IPS DF 19.7 (cell line): ENCODE measurements around the gene RUNX2.

Source experiments
- DNase-seq: peaks from one replicate; pipeline ENCODE4 v3.0.0-alpha.2; 2013; ENCODE audit warnings: low read depth, low spot score

Gene RUNX2

DNA sequence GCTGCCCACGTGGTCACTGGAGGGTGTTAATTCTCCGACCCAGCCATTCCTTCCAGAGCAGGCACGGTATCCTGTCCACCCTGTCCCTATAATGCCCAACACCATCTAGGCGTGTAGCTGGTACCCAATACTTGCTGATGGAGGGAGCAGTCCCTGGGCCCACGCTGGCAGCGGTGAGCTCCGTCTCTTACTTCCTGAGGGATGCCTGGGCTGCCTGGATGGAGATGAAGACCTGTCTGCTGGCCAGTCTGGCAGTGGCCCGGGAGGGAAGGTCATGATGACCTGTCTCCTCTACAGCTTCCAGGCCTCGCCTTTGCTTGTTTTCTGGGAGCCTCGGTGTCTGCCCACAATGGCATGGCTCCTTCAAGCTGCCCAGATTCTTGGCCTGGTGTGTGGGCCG is 347.5 kb downstream of the RUNX2 start:
- DNase-seq, result no peak

DNA sequence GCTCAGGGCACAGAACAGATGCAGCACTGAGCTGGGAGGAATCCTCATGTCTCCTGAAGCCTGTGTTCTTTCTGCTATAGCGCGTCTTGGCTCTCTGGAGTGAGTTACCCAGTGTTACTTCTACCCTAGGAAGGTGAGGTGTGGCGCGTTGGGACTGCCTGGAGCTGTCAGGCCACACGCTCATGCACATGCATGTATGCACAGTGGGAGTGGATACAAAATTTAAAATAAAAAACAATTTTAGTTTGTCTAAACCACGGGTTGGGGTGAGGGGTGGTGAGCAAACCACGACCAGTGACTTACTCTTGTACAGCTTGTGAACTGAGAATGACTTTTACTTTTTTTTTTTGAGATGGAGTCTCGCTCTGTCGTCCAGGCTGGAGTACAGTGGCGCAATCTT is 348.2 kb downstream of the RUNX2 start:
- no peak for DNase-seq

DNA sequence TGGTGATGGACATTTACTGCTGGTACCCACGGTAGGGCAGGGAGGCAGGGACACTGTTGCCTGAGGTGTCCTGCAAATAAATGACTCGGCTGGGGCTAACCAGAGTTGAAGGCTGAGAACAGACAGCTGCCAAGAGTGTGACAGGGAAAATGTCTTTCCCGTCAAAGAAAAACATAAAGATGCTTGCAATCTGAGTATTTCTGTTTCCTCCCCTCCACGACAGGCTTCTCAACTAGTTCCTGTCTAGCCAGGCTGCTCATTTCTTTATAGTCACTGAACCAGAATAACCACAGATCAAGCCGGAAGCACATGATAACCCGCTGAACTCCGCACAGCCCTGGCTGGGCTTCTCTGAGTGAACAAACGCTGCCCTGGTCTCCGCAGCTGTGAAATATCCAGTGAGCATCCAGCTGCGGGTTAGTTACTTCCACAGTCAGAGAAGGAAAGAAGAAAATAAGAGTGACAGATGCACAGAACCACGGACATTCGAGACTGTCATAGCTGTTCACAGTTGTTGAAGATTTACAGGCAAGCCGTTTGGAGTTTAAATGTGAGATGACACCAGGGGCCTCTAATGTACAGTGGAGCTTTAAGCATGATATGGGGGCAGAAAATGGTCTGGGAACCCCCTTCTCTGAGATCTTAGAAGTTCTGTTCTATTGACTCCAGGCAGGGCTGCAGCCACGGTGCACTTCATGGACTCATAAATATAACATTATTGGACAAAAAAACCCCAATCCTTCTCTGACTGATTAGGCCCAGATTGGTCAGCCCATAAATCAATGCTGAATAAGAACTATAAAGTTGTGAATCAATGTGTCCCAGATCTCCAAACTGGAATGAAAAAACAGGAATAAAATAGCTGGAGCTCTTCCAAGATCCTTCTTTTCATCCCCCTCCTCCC is 349.5 kb downstream of the RUNX2 start:
- no peak for DNase-seq

DNA sequence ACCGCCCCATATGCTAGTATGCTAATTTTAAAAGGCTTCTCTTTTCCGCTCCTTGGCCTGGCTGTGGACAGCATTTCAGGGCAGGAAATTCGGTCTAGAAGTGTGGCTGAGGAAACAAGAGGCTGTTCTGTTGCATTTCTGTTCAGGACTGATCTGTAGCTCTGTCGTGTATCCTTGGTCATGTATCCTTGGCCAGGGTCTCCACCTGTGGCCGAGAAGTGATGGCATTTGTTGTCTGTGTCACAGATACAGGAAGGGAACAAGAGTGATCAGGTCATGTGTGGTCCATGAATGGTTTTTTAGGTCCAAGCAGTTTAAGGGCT is 350.1 kb downstream of the RUNX2 start:
- DNase-seq, result no peak

GRCh38 chr6:45679163-45679562 is 351.0 kb downstream of the RUNX2 start:
- no peak for DNase-seq

DNA sequence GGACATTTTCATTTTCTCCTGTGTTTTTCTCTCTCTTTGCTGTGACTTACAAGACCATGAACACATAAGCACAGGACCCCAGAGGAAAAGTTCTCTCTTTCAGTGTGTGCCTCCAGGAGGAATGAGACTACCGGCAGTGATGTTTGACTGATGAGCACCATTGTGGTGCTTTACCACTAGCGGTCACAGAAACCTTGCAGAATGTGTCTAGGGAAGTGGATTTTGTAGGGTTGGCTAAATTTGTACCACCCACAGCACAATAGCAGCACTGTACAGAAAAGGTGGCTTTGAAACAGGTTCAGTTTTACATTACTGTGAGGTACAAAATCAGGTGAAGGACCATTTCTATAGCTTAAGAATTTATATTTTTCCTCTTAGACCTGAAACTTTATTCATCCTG is 351.5 kb downstream of the RUNX2 start:
- no peak for DNase-seq

- no peak for DNase-seq
These were observed 353.9 kb downstream of the RUNX2 start for GRCh38 chr6:45681860-45682511.

DNA sequence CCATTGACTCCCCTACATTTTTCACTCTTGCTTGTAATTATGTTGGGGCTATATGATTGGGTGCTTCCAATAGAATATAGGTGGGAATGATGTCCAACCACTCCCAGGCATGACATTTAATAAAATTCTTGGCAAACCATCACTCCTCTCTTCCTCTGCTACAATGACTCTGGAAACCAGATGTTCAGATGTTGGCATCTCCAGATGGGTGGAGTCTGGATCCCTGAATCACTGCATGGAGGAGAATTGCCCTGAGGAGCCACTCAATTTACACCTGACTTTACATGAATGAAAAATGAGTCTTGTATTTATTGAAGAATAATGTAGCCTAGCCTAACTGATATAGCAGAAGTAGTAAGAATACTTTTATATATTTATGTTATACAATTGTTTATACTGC is 356.3 kb downstream of the RUNX2 start:
- DNase-seq, result no peak

GRCh38 chr6:45685076-45685475 is 356.9 kb downstream of the RUNX2 start:
- DNase-seq, result no peak

GRCh38 chr6:45686841-45687569 is 358.9 kb downstream of the RUNX2 start:
- no peak for DNase-seq

- DNase-seq, result no peak
These were observed 359.4 kb downstream of the RUNX2 start for GRCh38 chr6:45687570-45687969.

DNA sequence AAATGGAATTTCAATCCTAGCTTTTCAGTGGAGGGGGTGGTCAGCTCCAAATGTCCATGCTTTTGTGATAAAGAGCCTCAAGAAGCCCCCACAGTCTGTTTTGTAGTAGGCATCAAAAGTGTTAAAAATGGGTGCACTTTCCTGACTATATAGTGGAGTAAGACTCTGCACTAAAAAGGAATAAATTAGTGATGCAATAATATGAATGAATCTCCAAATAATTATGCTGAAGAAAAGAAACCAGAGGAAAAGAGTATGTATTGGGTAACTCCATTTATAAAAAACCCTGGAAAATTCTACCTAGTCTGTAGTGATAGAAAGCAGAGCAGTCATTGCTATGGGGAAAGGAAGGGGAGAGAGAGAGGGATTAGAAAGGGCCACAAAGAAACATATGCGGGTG is 360.1 kb downstream of the RUNX2 start:
- no peak for DNase-seq

GRCh38 chr6:45689926-45690615 is 361.9 kb downstream of the RUNX2 start:
- DNase-seq, result no peak

GRCh38 chr6:45690846-45691245 is 362.7 kb downstream of the RUNX2 start:
- no peak for DNase-seq

DNA sequence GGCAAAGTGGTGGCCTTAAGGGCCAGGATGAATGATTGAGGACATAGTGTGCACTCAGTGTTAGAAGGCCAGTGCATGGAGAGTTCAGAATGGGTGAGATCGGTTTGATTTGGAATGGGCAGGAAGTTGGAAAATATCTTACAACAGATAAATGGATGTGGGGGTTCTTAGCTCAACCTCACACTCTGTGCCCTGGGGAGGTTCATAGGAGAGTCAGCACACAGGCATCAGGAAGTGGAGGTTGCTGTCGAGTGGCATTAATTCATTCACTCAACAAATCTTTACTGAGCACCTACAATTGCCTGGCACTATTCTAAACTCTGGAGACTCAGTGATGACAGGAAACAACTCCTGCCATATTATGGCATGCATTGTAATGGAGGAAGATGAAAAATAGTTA is 363.3 kb downstream of the RUNX2 start:
- DNase-seq, result no peak

DNA sequence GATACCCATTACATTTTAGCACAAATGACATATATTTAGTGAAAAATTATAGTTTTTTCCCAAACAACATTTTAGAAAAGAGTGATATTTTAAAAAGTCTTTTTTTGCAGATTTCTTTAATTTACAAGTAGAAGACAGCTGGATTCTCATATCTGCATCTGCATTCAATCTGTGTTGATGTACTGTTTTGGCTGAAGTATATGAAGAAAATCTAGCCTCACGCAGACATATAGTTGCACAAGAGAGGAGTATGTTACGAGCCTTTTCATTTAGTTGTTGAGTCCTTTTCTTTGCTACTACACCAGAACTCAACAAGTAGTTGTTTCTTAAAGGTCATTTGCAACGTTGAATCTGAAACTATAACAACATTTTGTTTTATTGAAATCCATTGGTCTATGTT is 363.9 kb downstream of the RUNX2 start:
- no peak for DNase-seq

- no peak for DNase-seq
These were observed 368.6 kb downstream of the RUNX2 start for GRCh38 chr6:45696738-45697137.

DNA sequence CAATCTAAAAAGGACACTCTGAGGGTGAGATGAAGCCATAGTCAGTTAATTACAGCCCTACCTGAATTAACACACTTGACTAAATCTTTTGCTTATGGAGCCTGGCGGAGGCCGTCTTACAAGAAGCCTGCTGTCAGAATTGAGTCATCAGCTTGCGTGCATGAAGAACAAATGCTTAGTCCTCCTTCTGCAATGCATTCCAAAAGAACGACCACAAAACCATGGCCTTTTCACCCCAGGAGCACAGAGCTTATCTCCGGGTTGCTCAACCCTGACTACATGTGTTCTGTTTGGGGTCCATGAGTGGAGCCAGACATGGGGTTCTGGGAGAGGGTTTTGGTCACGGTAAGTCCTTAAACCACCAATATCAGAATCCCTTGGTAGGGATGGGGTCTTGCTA is 369.5 kb downstream of the RUNX2 start:
- DNase-seq, result no peak

GRCh38 chr6:45698046-45698445 is 369.9 kb downstream of the RUNX2 start:
- DNase-seq, result no peak

DNA sequence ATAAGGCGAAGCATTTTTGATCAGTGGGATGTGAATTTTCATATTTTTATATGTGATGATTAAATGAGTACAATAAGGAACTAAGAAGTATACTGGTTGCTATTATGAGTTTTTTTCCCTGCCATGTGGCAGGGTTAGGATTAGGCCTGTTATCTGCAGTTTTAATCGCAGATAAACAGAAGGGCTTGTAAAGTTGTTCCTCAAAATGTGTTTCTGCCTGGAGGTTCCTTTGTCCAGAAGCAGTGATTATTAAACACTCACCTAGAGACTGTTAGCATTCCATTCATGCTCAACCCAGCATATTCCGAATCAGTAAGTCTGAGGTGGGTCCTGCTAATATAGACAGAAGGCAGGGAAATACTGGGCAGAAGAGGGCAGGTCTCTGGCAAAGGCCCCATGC is 371.5 kb downstream of the RUNX2 start:
- no peak for DNase-seq

DNA sequence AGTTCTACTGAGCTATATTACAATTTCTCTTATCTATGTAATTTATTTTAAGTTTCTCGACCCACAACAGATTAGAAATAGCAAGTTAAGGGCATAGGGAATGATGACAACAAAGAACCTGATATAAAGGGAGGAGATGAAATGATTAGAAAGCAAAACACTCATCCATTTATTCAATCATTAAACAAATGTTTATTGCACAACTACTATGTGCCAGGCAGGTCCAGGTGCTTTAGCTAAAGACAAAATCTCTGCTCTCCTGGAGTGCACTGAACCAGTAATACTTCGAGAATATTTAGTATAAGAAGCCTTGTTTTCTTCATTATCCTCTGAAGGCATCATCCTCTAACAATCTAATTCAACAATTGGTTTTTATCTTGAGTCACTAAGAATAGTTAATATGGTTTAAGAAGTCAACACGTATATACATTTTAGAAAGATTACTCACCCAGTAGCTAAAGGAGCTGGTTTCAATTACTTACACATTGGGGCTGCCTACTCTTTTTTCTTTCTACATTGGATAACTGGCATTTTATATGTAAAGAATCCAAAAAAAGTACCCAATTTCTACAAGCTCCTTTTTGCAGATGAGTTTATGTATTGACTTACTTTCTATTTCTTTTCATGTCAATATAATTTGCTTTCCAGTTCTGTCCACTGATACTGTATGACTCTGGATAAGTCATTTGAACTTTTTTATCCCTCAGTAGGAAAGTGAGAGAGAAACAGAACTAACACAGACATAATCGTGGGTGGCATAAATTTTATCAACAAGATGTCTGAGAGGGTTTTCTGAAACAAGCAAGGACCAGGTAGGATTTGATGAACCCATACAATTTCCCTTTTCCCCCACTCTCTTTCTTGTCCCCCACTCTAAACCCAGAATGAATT is 375.0 kb downstream of the RUNX2 start:
- DNase-seq, result no peak
